UCSD-AML1 (cell line): Measurements from ENCODE around the gene ARHGAP15.

ENCODE experiments used
- DNase-seq: peaks from one replicate; lab custom pipeline; 2025; ENCODE audit not compliant: unreplicated experiment; lab: John Stamatoyannopoulos, UW

ARHGAP15 gene

GRCh38 chr2:143144813-143145455, 15.7 kb downstream of the ARHGAP15 start:
- DNase-seq: no peak

GRCh38 chr2:143146366-143146765, 17.1 kb downstream of the ARHGAP15 start:
- no peak for DNase-seq

- DNase-seq: no peak
Observed at GRCh38 chr2:143146815-143147530, 17.8 kb downstream of the ARHGAP15 start.

GRCh38 chr2:143148011-143148410, 18.8 kb downstream of the ARHGAP15 start:
- peak; percentile 9 for DNase-seq

- no peak for DNase-seq
Observed at GRCh38 chr2:143148757-143149156, 19.5 kb downstream of the ARHGAP15 start.

GRCh38 chr2:143150287-143150686, 21.1 kb downstream of the ARHGAP15 start:
- DNase-seq: peak; percentile 10

- no peak for DNase-seq
Observed at GRCh38 chr2:143151111-143151752, 22.0 kb downstream of the ARHGAP15 start.

GRCh38 chr2:143152219-143152618, 23.0 kb downstream of the ARHGAP15 start:
- DNase-seq: no peak

GRCh38 chr2:143152637-143153036, 23.4 kb downstream of the ARHGAP15 start:
- DNase-seq: no peak

- no peak for DNase-seq
Observed at GRCh38 chr2:143155661-143156060, 26.4 kb downstream of the ARHGAP15 start.

GRCh38 chr2:143157001-143157400, 27.8 kb downstream of the ARHGAP15 start:
- DNase-seq: no peak

- DNase-seq: no peak
Observed at GRCh38 chr2:143157418-143157817, 28.2 kb downstream of the ARHGAP15 start.

- DNase-seq: no peak
Observed at GRCh38 chr2:143158098-143158497, 28.9 kb downstream of the ARHGAP15 start.

- DNase-seq: no peak
Observed at GRCh38 chr2:143158551-143159485, 29.6 kb downstream of the ARHGAP15 start.

GRCh38 chr2:143159486-143159840, 30.2 kb downstream of the ARHGAP15 start:
- no peak for DNase-seq

- DNase-seq: no peak
Observed at GRCh38 chr2:143160732-143161707, 31.8 kb downstream of the ARHGAP15 start.

GRCh38 chr2:143162123-143162837, 33.1 kb downstream of the ARHGAP15 start:
- DNase-seq: peak; percentile 16

GRCh38 chr2:143162997-143163396, 33.8 kb downstream of the ARHGAP15 start:
- DNase-seq: no peak

- DNase-seq: no peak
Observed at GRCh38 chr2:143163499-143163898, 34.3 kb downstream of the ARHGAP15 start.
